Sciatic nerve (tissue), 2 donors: ENCODE measurements around the gene LSM2. TPM values are rescaled to one million over a fixed set of nuclear protein-coding genes. Genes with fewer than 3 reads are reported as not detected.
"Not testable (repeated sequence)": the region's sequence is repeated elsewhere in the genome, so short reads cannot be mapped to it uniquely, and the experiment has no call there.

Experiments
- ATAC-seq: fragments of 200-7000 bp; cut with Tn5 transposase; one replicate; pipeline ENCODE4 v1.9.1; 2020; ENCODE audit warnings: mild to moderate bottlenecking, moderate library complexity
- DNase-seq: peaks from one replicate; pipeline ENCODE4 v3.0.0-alpha.2; 2020; ENCODE audit warnings: low spot score
- intact Hi-C: fragments of 100-400 bp; cut with DNase I; formaldehyde crosslinking; loops from one replicate; pipeline ENCODE4 v1.14.2; 2022
- total RNA-seq: library from RNA; stranded (reverse); fragmentation: NEBNext Ultra II Directional; extraction: Animal tissue kit (Norgen Biotek cat#: 25700); gene quantifications from one replicate; pipeline ENCODE4 v1.2.1, GENCODE V29; 2021
- donor health status: DM: no; HTN: no; CAD: no.
- donor health status: DM: no; HTN: no; CAD: no.

The LSM2 gene
- total RNA-seq, result 30.1 TPM

GRCh38 chr6:31806470-31807272 lies at the start of gene LSM2:
LSM2 (minus strand) TSS chr6:31806966; CDS start chr6:31806757, 209 bp downstream.
- ATAC-seq (peak; percentile 98), DNase-seq (peak; percentile 98)
- intact Hi-C loops, result no loop called here

GRCh38 chr6:31851980-31852718 lies 45.4 kb upstream of the LSM2 start:
- ATAC-seq, intact Hi-C loops, DNase-seq: not testable (repeated sequence)

- no peak for DNase-seq
- ATAC-seq, result no peak
- intact Hi-C loops, result no loop called here
Measured at GRCh38 chr6:31851485-31851832, 44.7 kb upstream of the LSM2 start.

DNA sequence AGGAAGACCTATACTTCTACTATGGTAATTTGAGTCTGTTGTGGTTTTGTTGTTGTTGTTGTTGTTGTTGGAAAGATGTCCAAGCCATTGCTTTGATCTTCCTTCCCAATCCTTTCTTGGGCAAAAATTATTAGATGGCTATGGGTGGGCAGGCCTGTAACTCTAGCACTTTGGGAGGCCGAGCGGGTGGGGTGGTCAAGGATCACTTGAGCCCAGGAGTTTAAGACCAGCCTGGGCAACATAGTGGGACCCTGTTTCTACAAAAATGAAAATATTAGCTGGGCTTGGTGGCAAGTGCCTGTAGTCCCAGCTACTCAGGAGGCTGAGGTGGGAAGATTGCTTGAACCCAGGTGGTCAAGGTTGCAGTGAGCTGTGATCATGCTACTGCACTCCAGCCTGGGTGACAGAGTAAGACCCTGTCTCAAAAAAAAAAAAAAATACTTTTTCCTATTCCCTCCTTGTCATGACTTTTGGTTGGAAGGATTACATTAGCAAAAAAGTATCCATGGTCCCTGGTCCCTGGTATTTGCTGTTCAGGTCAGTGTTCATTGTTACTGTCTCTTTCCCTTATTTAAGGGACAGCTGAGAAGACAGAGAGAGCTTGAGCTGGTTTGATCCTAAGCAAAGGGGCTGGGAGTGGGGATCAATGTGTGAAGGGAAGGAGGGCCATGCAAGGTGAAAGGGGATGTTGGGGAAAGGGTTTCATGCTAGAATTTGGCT lies 44.2 kb upstream of the LSM2 start:
- intact Hi-C loops, result no loop called here
- no peak for ATAC-seq
- no peak for DNase-seq

- ATAC-seq (no peak), DNase-seq (no peak)
- intact Hi-C loops, result no loop called here
Measured at GRCh38 chr6:31847276-31847978, 40.7 kb upstream of the LSM2 start.

DNA sequence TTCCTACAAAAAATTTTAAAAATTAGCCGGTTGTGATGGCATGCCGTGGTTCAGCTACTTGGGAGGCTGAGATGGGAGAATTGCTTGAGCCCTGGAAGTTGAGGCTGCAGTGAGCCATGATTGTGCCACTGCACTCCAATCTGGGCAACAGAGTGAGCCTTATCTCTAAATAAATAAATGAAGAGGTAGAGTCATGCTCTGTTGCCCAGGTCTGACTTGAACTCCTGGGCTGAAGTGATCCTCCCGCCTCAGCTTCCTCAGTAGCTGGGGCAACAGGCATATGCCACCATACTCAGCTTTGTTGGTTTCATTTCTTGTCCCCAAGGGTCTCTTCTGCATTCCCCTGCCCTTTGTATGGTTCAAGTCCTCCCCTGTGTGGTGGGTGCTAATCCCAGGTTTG lies 37.7 kb upstream of the LSM2 start:
- DNase-seq (no peak), ATAC-seq (no peak)
- intact Hi-C loops, result no loop called here

- DNase-seq, result no peak
- intact Hi-C loops, result no loop called here
- no peak for ATAC-seq
Measured at GRCh38 chr6:31842053-31842452, 35.3 kb upstream of the LSM2 start.

GRCh38 chr6:31839779-31840126 lies 33.0 kb upstream of the LSM2 start:
- not testable (repeated sequence) for ATAC-seq, DNase-seq
- intact Hi-C loops, result loop anchor here (10.0 kb wide), 3 partner anchors 115 to 295 kb away; partner anchors contain the start of genes ATP6V1G2, DDAH2, DDX39B and LY6G5C

DNA sequence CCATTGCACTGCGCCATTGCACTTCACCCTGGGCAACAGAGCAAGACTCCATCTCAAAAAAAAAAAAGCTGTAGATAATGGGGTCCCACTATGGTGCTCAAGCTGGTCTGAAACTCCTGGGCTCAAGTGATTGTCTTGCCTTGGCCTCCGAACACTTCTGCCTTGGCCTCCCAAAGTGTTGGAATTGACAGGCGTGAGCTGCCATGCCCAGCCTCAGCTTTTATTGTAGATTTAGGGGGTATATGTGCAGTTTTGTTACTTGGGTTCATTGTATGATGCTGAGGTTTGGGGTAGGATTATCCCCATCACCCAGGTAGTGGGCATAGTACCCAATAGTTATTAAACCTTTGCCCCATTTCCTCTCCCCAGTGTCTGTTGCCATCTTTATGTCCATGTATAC lies 32.2 kb upstream of the LSM2 start:
- no peak for ATAC-seq
- intact Hi-C loops, result loop anchor here (10.0 kb wide), 3 partner anchors 114 to 294 kb away; partner anchors contain the start of genes ATP6V1G2, DDAH2, DDX39B and LY6G5C

GRCh38 chr6:31838114-31838553 lies 31.4 kb upstream of the LSM2 start:
- intact Hi-C loops, result loop anchor here (10.0 kb wide), 3 partner anchors 113 to 293 kb away; partner anchors contain the start of genes ATP6V1G2, DDAH2, DDX39B and LY6G5C
- ATAC-seq, DNase-seq: not testable (repeated sequence)

More for the DNA sequence above, 32.2 kb upstream of the LSM2 start:
- no peak for DNase-seq

- intact Hi-C loops, result loop anchor here (10.0 kb wide), 3 partner anchors 113 to 293 kb away; partner anchors contain the start of genes ATP6V1G2, DDAH2, DDX39B and LY6G5C
- DNase-seq (no peak), ATAC-seq (no peak)
Measured at GRCh38 chr6:31837369-31838113, 30.8 kb upstream of the LSM2 start.

DNA sequence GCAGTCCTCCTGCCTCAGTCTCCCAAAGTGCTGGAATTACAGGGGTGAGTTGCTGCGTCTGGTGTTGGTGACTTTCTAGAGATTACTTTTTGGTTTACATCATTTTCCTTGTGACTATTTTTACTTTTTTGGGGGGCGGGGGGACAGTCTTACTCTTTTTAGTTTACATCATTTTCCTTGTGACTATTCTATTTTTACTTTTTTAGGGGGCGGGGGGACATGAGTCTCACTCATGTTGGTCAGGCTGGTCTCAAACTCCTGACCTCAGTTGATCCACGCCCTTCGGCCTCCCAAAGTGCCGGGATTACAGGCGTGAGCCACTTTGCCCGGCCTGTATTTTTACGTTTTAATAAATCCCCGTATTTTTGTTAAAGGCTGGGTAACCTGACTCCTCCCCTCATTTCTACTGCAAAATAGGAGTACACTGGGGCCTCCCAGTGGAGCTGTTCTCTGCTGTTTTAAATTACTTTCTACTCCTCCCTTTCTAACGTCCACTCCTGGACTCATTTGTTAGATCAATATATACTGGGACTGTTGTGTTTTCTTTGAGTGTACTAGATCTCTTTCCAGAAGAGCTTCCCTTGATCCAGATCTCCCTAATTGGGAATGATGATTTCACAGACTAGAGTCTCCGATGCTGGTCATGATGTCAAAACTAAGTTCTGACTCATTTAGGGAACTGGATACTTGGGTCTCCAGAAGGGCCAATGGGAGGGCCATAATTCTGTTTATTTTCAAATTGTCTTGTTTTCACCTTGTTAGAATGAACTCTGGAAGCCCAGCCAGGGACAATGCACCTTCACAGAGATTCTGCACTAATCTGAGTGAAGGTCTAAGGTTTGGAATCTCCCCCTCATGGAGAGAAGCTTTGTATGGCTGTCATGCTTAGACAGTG lies 30.0 kb upstream of the LSM2 start:
- intact Hi-C loops, result loop anchor here (10.0 kb wide), 3 partner anchors 112 to 292 kb away; partner anchors contain the start of genes ATP6V1G2, DDAH2, DDX39B and LY6G5C
- DNase-seq (no peak), ATAC-seq (no peak)

GRCh38 chr6:31836047-31836473 lies 29.3 kb upstream of the LSM2 start:
- no peak for DNase-seq
- no peak for ATAC-seq
- intact Hi-C loops, result loop anchor here (10.0 kb wide), 3 partner anchors 111 to 291 kb away; partner anchors contain the start of genes ATP6V1G2, DDAH2, DDX39B and LY6G5C

- intact Hi-C loops, result loop anchor here (10.0 kb wide), 3 partner anchors 110 to 290 kb away; partner anchors contain the start of genes ATP6V1G2, DDAH2, DDX39B and LY6G5C
- ATAC-seq (peak; percentile 93), DNase-seq (peak; percentile 91)
Measured at GRCh38 chr6:31834367-31835250, 27.8 kb upstream of the LSM2 start.

- intact Hi-C loops, result loop anchor here (10.0 kb wide), 3 partner anchors 107 to 287 kb away; partner anchors contain the start of genes ATP6V1G2, DDAH2, DDX39B and LY6G5C
- no peak for DNase-seq
- no peak for ATAC-seq
Measured at GRCh38 chr6:31831350-31832215, 24.8 kb upstream of the LSM2 start.
